T-cell (primary cell): ENCODE data around the gene CD320. TPM values are rescaled to one million over a fixed set of nuclear protein-coding genes. Genes with fewer than 3 reads are reported as not detected.
"Not testable (repeated sequence)": the region's sequence is repeated elsewhere in the genome, so short reads cannot be mapped to it uniquely, and the experiment has no call there.

Source experiments
- ATAC-seq, 4 experiments: fragments of 200-7000 bp in 3 of 4; fragments of 150-1000 bp in 1 of 4; cut with Tn5 transposase; replicated peaks in 1 of 4; 1 replicate in 3 of 4; 2 replicates in 1 of 4; pipeline ENCODE4 v1.10.0; 2021; ENCODE audit warnings: moderate library complexity in 3 of 4, mild to moderate bottlenecking in 2 of 4, moderate number of reproducible peaks in 1 of 4
- CTCF ChIA-PET, 2 donors: fragments of 300-600 bp; sonication (Branson Sonifier 250); formaldehyde crosslinking; loops; one replicate each; lab custom pipeline; 2022; ENCODE audit warnings: antibody characterized with exemption in 2 of 2; lab: Charles Lee
- POLR2A ChIA-PET, 2 donors: fragments of 300-600 bp; sonication (Branson Sonifier 250); formaldehyde crosslinking; loops; one replicate each; lab custom pipeline; 2022; ENCODE audit warnings: antibody characterized with exemption in 2 of 2; lab: Charles Lee
- DNase-seq, 35 experiments: peaks; one replicate each; pipeline versions ENCODE4 v3.0.0 to v3.0.0-alpha.2; 2013 to 2023
- H3K27ac ChIP-seq: one replicate; pipeline ENCODE4 v1.5.1; 2013; ENCODE audit warnings: low read length
- H3K27me3 ChIP-seq, 2 experiments: replicated peaks in 1 of 2; 1 replicate in 1 of 2; 2 replicates in 1 of 2; pipeline versions ENCODE4 v1.6.1 to v1.7.0; 2013; ENCODE audit warnings: low read length in 1 of 2, mixed read lengths in 1 of 2; ENCODE audit not compliant: control insufficient read depth in 2 of 2, insufficient read depth in 2 of 2; ENCODE audit errors: extremely low read depth in 1 of 2
- H3K36me3 ChIP-seq, 2 donors: 1 replicate in 1 of 2; 2 replicates in 1 of 2; pipeline versions ENCODE4 v1.6.1 to v1.7.0; 2013; ENCODE audit warnings: low read length in 1 of 2; ENCODE audit not compliant: control insufficient read depth in 2 of 2, insufficient read depth in 1 of 2; ENCODE audit errors: extremely low read depth in 1 of 2
- H3K4me1 ChIP-seq, 2 experiments: 1 replicate in 1 of 2; 2 replicates in 1 of 2; pipeline versions ENCODE4 v1.6.1 to v1.7.0; 2013; ENCODE audit warnings: low read length in 2 of 2, mixed read lengths in 1 of 2; ENCODE audit not compliant: insufficient read depth in 2 of 2, control insufficient read depth in 1 of 2; ENCODE audit errors: extremely low read depth in 1 of 2
- H3K4me3 ChIP-seq, 2 donors: 1 replicate in 1 of 2; 2 replicates in 1 of 2; pipeline versions ENCODE4 v1.5.1 to v1.7.0; 2013; ENCODE audit warnings: mild to moderate bottlenecking in 2 of 2, low read length in 1 of 2, moderate library complexity in 1 of 2; ENCODE audit not compliant: control insufficient read depth in 1 of 2; ENCODE audit errors: extremely low read depth in 1 of 2
- H3K9me3 ChIP-seq: 2 replicates; pipeline ENCODE4 v1.7.0; 2013
- H3K27ac Mint-ChIP-seq, 2 donors: one replicate each; pipeline ENCODE4 v1.8.0; 2020 to 2021; ENCODE audit warnings: mild to moderate bottlenecking in 2 of 2, mixed read lengths in 2 of 2
- H3K27me3 Mint-ChIP-seq, 2 donors: one replicate each; pipeline ENCODE4 v1.8.0; 2021 to 2022; ENCODE audit warnings: mixed read lengths in 2 of 2
- H3K36me3 Mint-ChIP-seq: one replicate; pipeline ENCODE4 v1.8.0; 2021; ENCODE audit warnings: mixed read lengths
- H3K4me1 Mint-ChIP-seq, 3 donors: one replicate each; pipeline ENCODE4 v1.8.0; 2020 to 2022; ENCODE audit warnings: mixed read lengths in 3 of 3, mild to moderate bottlenecking in 1 of 3
- H3K4me3 Mint-ChIP-seq, 3 donors: one replicate each; pipeline ENCODE4 v1.8.0; 2020 to 2022; ENCODE audit warnings: mild to moderate bottlenecking in 3 of 3, mixed read lengths in 3 of 3, moderate library complexity in 3 of 3
- H3K9me3 Mint-ChIP-seq, 3 donors: one replicate each; pipeline ENCODE4 v1.8.0; 2020 to 2022; ENCODE audit warnings: mixed read lengths in 3 of 3
- WGBS: methylation state at CpG from one replicate; pipeline ENCODE4 v1.1.5; 2013; ENCODE audit warnings: missing lambda C conversion rate; ENCODE audit not compliant: insufficient coverage; 5-methylcytosine and 5-hydroxymethylcytosine counted together
- total RNA-seq, 35 experiments: library from RNA in 6 of 35; stranded (reverse) in 6 of 35; fragments of 120-200 nt in 1 of 35; gene quantifications; one replicate each; pipeline versions ENCODE4 v1.2.1 to v1.2.4 and lab custom pipeline; 2013 to 2026

The CD320 gene
- total RNA-seq, 5 donors from 2014 or later (not counting 1 experiment from before 2014, with no cell fraction given): 26.1 to 41.5 (median 37.4) TPM

- H3K27ac ChIP-seq, H3K27ac Mint-ChIP-seq, H3K9me3 ChIP-seq, H3K4me3 Mint-ChIP-seq, H3K9me3 Mint-ChIP-seq, H3K27me3 ChIP-seq, POLR2A ChIA-PET, CTCF ChIA-PET, H3K4me3 ChIP-seq, ATAC-seq, DNase-seq, H3K27me3 Mint-ChIP-seq: not testable (repeated sequence)
- peaks cover 11% of the 10 kb centered on the region for H3K36me3 Mint-ChIP-seq
- H3K4me1 ChIP-seq: peaks cover 3 to 12% of the 10 kb centered on the region in 2 experiments
- peaks cover 8 to 11% (median 10%) of the 10 kb centered on the region in 3 donors for H3K4me1 Mint-ChIP-seq
- 100% methylated on average over 4 of the region's 11 CpGs for WGBS
- H3K36me3 ChIP-seq: peaks cover 5 to 53% of the 10 kb centered on the region in 2 donors
Observed at GRCh38 chr19:8314981-8315640, 7.0 kb upstream of the CD320 start.

- peaks cover 11% of the 10 kb centered on the region for H3K36me3 Mint-ChIP-seq
- no peak overlapping the region for H3K4me3 ChIP-seq
- H3K27ac ChIP-seq: no peak overlapping the region
- H3K27me3 ChIP-seq: no peaks in the 10 kb centered on the region
- ChIA-PET CTCF (no interaction called here), POLR2A (no interaction called here)
- H3K27me3 Mint-ChIP-seq: no peaks in the 10 kb centered on the region
- ATAC-seq (no peak), DNase-seq (no peak)
- H3K9me3 ChIP-seq: no peaks in the 10 kb centered on the region
- 89% methylated on average over 9 of the region's 16 CpGs for WGBS
- peaks cover 18 to 30% (median 28%) of the 10 kb centered on the region in 3 donors for H3K4me1 Mint-ChIP-seq
- H3K36me3 ChIP-seq: peaks cover 5 to 52% of the 10 kb centered on the region in 2 donors
- no peak overlapping the region for H3K27ac Mint-ChIP-seq
- no peak overlapping the region for H3K4me3 Mint-ChIP-seq
- no peaks in the 10 kb centered on the region for H3K9me3 Mint-ChIP-seq
- H3K4me1 ChIP-seq: peaks cover 4 to 24% of the 10 kb centered on the region in 2 experiments
Observed at GRCh38 chr19:8311461-8312260, 3.5 kb upstream of the CD320 start.

GRCh38 chr19:8310342-8311055 is 2.3 kb upstream of the CD320 start:
- H3K4me3 Mint-ChIP-seq: no peak overlapping the region
- Histone ChIP-seq H3K27ac (no peak overlapping the region), H3K9me3 (no peaks in the 10 kb centered on the region), H3K4me1 (peaks cover 4 to 34% of the 10 kb centered on the region in 2 experiments), H3K27me3 (no peaks in the 10 kb centered on the region), H3K4me3 (no peak overlapping the region), H3K36me3 (peaks cover 5 to 47% of the 10 kb centered on the region in 2 donors)
- peaks cover 20 to 37% (median 36%) of the 10 kb centered on the region in 3 donors for H3K4me1 Mint-ChIP-seq
- ChIA-PET CTCF (no interaction called here), POLR2A (no interaction called here)
- no peaks in the 10 kb centered on the region for H3K27me3 Mint-ChIP-seq
- no peak overlapping the region for H3K27ac Mint-ChIP-seq
- H3K36me3 Mint-ChIP-seq: peaks cover 9% of the 10 kb centered on the region
- H3K9me3 Mint-ChIP-seq: no peaks in the 10 kb centered on the region
- WGBS: 97% methylated on average over 11 of the region's 17 CpGs
- ATAC-seq: no peak
- DNase-seq: peak in 1 of 35 experiments; percentile 0

- Mint-ChIP-seq H3K27me3 (no peaks in the 10 kb centered on the region), H3K27ac (peak overlapping the region in 1 of 2 donors; percentile 85), H3K9me3 (no peaks in the 10 kb centered on the region), H3K4me3 (peak overlapping the region; percentile 83 to 90 (median 87)), H3K4me1 (peaks cover 26 to 37% (median 36%) of the 10 kb centered on the region in 3 donors), H3K36me3 (peaks cover 6% of the 10 kb centered on the region)
- H3K27me3 ChIP-seq: no peaks in the 10 kb centered on the region
- ChIA-PET POLR2A (interaction anchor here in 1 of 2 donors (0.6 kb wide), 1 partner anchor 59 kb away, joined by 4 read pairs; no protein-coding TSS in a partner anchor), CTCF (no interaction called here)
- H3K36me3 ChIP-seq: peaks cover 5 to 35% of the 10 kb centered on the region in 2 donors
- H3K4me1 ChIP-seq: peaks cover 4 to 35% of the 10 kb centered on the region in 2 experiments
- H3K9me3 ChIP-seq: no peaks in the 10 kb centered on the region
- ATAC-seq (no peak), DNase-seq (peak in 1 of 35 experiments; percentile 0)
- no peak overlapping the region for H3K27ac ChIP-seq
- WGBS: 90% methylated on average over 10 of the region's 17 CpGs
- peak overlapping the region in 1 of 2 donors; percentile 80 for H3K4me3 ChIP-seq
Observed at GRCh38 chr19:8308891-8309291, 733 bp upstream of the CD320 start.

GRCh38 chr19:8307400-8307964 is 676 bp downstream of the CD320 start:
- ATAC-seq: no peak
- Mint-ChIP-seq H3K9me3 (no peaks in the 10 kb centered on the region), H3K4me1 (peaks cover 26 to 37% (median 36%) of the 10 kb centered on the region in 3 donors), H3K27ac (peak overlapping the region; percentile 88), H3K27me3 (no peaks in the 10 kb centered on the region), H3K4me3 (peak overlapping the region; percentile 83 to 90 (median 87)), H3K36me3 (peaks cover 6% of the 10 kb centered on the region)
- Histone ChIP-seq H3K27ac (peak overlapping the region; percentile 5), H3K27me3 (no peaks in the 10 kb centered on the region), H3K36me3 (peaks cover 0 to 26% of the 10 kb centered on the region in 2 donors), H3K4me3 (peak overlapping the region; percentile 80 to 84), H3K4me1 (peaks cover 4 to 35% of the 10 kb centered on the region in 2 experiments), H3K9me3 (no peaks in the 10 kb centered on the region)
- no peak for DNase-seq
- 26% methylated on average over 10 of the region's 24 CpGs for WGBS
- ChIA-PET POLR2A (no interaction called here), CTCF (interaction anchor here in 1 of 2 donors (0.7 kb wide), 1 partner anchor 275 kb away, joined by 3 read pairs; no protein-coding TSS in a partner anchor)
